Muscle of leg (tissue), 11 donors: ENCODE measurements around the gene ATG14. TPM values are rescaled to one million over a fixed set of nuclear protein-coding genes. Genes with fewer than 3 reads are reported as not detected.
A peak's percentile ranks its signal among the peaks of the same experiment; 100 is the strongest.

ENCODE experiments used
- DNase-seq: peaks from one replicate; pipeline ENCODE4 v3.0.0; 2013
- H3K27ac ChIP-seq: one replicate; pipeline ENCODE4 v1.5.1; 2013; ENCODE audit warnings: mild to moderate bottlenecking, low read length, control low read depth
- H3K27me3 ChIP-seq: one replicate; pipeline ENCODE4 v1.6.1; 2013; ENCODE audit warnings: low read length; ENCODE audit not compliant: control insufficient read depth, insufficient read depth
- H3K36me3 ChIP-seq: one replicate; pipeline ENCODE4 v1.6.1; 2013; ENCODE audit warnings: low read length; ENCODE audit not compliant: control insufficient read depth, insufficient read depth
- H3K4me1 ChIP-seq: one replicate; pipeline ENCODE4 v1.6.1; 2013; ENCODE audit warnings: low read length; ENCODE audit not compliant: control insufficient read depth, insufficient read depth
- H3K4me3 ChIP-seq: one replicate; pipeline ENCODE4 v1.5.1; 2013; ENCODE audit warnings: low read length, control low read depth
- H3K9me3 ChIP-seq: replicated peaks from 2 replicates; pipeline ENCODE4 v1.6.1; 2013; ENCODE audit warnings: low read depth, low read length; ENCODE audit not compliant: control insufficient read depth
- WGBS: methylation state at CpG from one replicate; pipeline ENCODE4 v1.1.5; 2013; ENCODE audit warnings: missing lambda C conversion rate; ENCODE audit not compliant: insufficient coverage; 5-methylcytosine and 5-hydroxymethylcytosine counted together
- polyA plus RNA-seq, 8 donors: library from polyadenylated mRNA; unstranded; fragments of 120-200 nt; gene quantifications; one replicate each; pipeline versions ENCODE4 v1.2.1 to v1.2.3, GENCODE V29; 2013; ENCODE audit warnings: inconsistent platforms in 1 of 8, low replicate concordance in 1 of 8; ENCODE audit not compliant: insufficient read length in 8 of 8, insufficient read depth in 1 of 8
- total RNA-seq: library from RNA; stranded (reverse); fragments of 120-200 nt; gene quantifications from one replicate; pipeline ENCODE4 v1.2.4, GENCODE V29; 2013

ATG14 gene
- total and polyA plus RNA-seq, 9 donors: 11.1 to 20.5 (median 12.3) TPM

DNA sequence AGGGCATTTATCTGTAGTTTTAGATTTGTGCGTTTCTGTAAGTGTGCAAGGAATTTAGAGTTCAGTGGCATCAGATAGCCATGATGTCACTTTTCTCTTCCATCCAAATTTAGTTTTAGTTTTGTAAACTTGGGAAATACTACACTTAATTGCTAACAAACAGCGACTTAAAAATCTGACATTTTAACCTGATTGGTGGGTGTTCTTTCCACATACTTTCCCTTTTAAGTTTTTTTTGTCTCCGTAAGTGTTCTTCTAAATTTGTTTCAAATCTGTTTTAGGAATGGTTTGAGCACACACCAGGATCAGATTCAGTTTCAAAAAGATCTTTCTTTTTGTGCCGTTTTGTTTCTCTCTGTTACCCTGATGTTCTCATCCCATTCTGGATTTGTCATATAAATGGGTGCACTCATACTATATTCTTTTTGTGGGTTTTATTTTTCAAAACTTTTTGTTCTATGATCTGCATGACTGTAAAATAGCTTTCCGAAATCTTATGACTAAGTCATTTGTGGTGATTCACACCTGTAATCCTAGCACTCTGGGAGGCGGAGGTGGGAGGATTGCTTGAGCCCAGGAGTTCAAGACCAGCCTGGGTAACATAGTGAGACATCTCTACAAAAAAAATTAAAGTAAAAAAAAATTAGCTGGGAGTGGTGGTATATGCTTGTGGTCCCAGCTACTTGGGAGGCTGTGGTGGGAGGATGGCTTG lies 81.5 kb downstream of the ATG14 start:
- Histone ChIP-seq H3K27me3 (no peaks in the 10 kb centered on the region), H3K4me3 (no peak overlapping the region), H3K9me3 (no peaks in the 10 kb centered on the region), H3K4me1 (no peaks in the 10 kb centered on the region), H3K36me3 (peaks cover 3% of the 10 kb centered on the region), H3K27ac (peak overlapping the region; percentile 32)
- WGBS: no CpG with 5 or more reads among the region's 6 CpGs
- no peak for DNase-seq

DNA sequence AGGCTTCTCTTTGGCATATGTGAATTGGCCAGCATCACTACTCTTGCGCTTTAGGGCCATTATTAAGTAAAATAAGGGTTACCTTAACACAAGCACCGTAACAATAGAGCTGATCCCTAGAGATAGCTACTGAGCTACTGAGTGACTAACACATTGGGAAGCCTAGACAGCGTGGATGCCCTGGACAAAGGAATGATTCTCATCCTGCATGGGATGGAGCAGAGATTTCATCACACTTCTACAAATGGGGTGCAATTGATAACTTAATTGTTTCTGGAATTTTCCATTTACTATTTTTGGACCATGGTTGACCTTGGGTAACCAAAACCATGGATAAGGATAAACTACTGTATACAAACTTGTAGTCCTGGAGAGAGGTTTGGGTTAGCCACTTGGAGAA lies 83.3 kb downstream of the ATG14 start:
- no peaks in the 10 kb centered on the region for H3K36me3 ChIP-seq
- H3K9me3 ChIP-seq: no peaks in the 10 kb centered on the region
- no peak for DNase-seq
- WGBS: no CpG with 5 or more reads among the region's 3 CpGs
- no peaks in the 10 kb centered on the region for H3K4me1 ChIP-seq
- no peak overlapping the region for H3K4me3 ChIP-seq
- H3K27ac ChIP-seq: no peak overlapping the region
- no peaks in the 10 kb centered on the region for H3K27me3 ChIP-seq

- H3K36me3 ChIP-seq: no peaks in the 10 kb centered on the region
- no CpG with 5 or more reads among the region's 1 CpG for WGBS
- H3K27ac ChIP-seq: no peak overlapping the region
- no peaks in the 10 kb centered on the region for H3K9me3 ChIP-seq
- DNase-seq: no peak
- no peak overlapping the region for H3K4me3 ChIP-seq
- H3K4me1 ChIP-seq: no peaks in the 10 kb centered on the region
- no peaks in the 10 kb centered on the region for H3K27me3 ChIP-seq
Measured at GRCh38 chr14:55327179-55327578, 84.5 kb downstream of the ATG14 start.

GRCh38 chr14:55324812-55325211 lies 86.8 kb downstream of the ATG14 start:
- Histone ChIP-seq H3K4me1 (no peaks in the 10 kb centered on the region), H3K36me3 (peaks cover 4% of the 10 kb centered on the region), H3K27ac (no peak overlapping the region), H3K9me3 (no peaks in the 10 kb centered on the region), H3K4me3 (no peak overlapping the region), H3K27me3 (no peaks in the 10 kb centered on the region)
- DNase-seq: no peak
- WGBS: no CpG with 5 or more reads among the region's 2 CpGs

GRCh38 chr14:55323910-55324309 lies 87.7 kb downstream of the ATG14 start:
- Histone ChIP-seq H3K36me3 (peaks cover 4% of the 10 kb centered on the region), H3K4me3 (no peak overlapping the region), H3K4me1 (no peaks in the 10 kb centered on the region), H3K9me3 (no peaks in the 10 kb centered on the region), H3K27ac (no peak overlapping the region), H3K27me3 (no peaks in the 10 kb centered on the region)
- no peak for DNase-seq

- H3K4me3 ChIP-seq: no peak overlapping the region
- H3K27me3 ChIP-seq: no peaks in the 10 kb centered on the region
- peaks cover 8% of the 10 kb centered on the region for H3K36me3 ChIP-seq
- no peak overlapping the region for H3K27ac ChIP-seq
- no CpG with 5 or more reads among the region's 1 CpG for WGBS
- no peaks in the 10 kb centered on the region for H3K9me3 ChIP-seq
- no peak for DNase-seq
- H3K4me1 ChIP-seq: no peaks in the 10 kb centered on the region
Measured at GRCh38 chr14:55318694-55319093, 92.9 kb downstream of the ATG14 start.

DNA sequence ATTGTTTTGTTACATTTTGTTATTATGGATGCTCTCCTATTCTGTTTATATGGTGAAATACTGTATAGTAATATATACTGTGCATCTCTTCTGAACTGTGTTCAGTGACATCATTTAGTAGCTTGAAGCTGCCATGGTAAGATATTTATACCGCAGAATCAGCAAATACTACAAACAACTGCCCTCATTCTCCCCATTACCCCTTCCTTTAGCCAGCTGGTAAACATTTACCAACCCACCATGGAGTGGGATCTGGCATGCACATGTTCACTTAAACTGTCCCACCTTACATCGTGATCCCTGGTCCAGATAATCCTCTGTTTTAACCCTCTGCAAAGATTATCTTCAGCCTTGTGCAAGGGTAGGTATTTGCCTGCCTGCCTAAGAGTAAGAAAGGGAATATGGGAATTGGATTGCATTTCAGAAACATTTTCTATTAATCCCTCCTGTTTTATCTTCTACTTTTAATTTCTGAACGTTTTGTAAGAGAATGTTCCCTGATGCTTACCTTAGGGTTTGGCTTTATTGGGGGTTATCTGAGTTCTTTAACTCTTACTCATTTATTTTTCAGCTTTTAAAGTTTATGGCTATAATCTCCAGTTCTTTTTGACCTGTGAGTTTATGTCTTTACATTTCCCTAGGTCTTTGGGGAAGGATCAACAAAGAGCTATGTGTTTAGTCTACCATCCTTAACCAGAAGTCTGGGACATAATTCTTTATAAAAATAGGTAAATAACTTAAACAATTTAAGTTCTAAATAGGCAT lies 93.9 kb downstream of the ATG14 start:
- H3K4me3 ChIP-seq: no peak overlapping the region
- peaks cover 8% of the 10 kb centered on the region for H3K36me3 ChIP-seq
- H3K27ac ChIP-seq: no peak overlapping the region
- H3K9me3 ChIP-seq: peaks cover 3% of the 10 kb centered on the region
- H3K4me1 ChIP-seq: no peaks in the 10 kb centered on the region
- DNase-seq: no peak
- no peaks in the 10 kb centered on the region for H3K27me3 ChIP-seq
- WGBS: 75% methylated on average over 1 of the region's 3 CpGs

- H3K27ac ChIP-seq: no peak overlapping the region
- WGBS: 67% methylated on average over 2 of the region's 4 CpGs
Measured at GRCh38 chr14:55316564-55316963, 95.1 kb downstream of the ATG14 start.

More at GRCh38 chr14:55316564-55316963, 95.1 kb downstream of the ATG14 start:
- Histone ChIP-seq H3K27me3 (no peaks in the 10 kb centered on the region), H3K4me3 (no peak overlapping the region), H3K9me3 (peaks cover 11% of the 10 kb centered on the region), H3K36me3 (peaks cover 8% of the 10 kb centered on the region), H3K4me1 (no peaks in the 10 kb centered on the region)
- DNase-seq: no peak

Other genes starting within 250 kb of the ATG14 start
- gene DLGAP5, start 220.2 kb downstream of the ATG14 start, total RNA-seq: 12.4 TPM
- 10 to 100 TPM; 10.4 to 21.0 (median 13.9) TPM for gene DLGAP5, start 220.2 kb downstream of the ATG14 start, polyA plus RNA-seq
- 17.2 TPM for gene FBXO34, start 140.4 kb downstream of the ATG14 start, total RNA-seq
- gene FBXO34, start 140.4 kb downstream of the ATG14 start, polyA plus RNA-seq: 10 to 100 TPM; 14.9 to 21.6 (median 16.6) TPM
- gene TBPL2, start 28.8 kb upstream of the ATG14 start, total RNA-seq: not detected
- gene TBPL2, start 28.8 kb upstream of the ATG14 start, polyA plus RNA-seq: under 1 TPM in 6 of 8 donors, not detected in 2; 0.07 to 0.24 (median 0.13) TPM
- 121 TPM for gene KTN1, start 168.4 kb upstream of the ATG14 start, total RNA-seq
- 100 to 1,000 TPM; 106 to 148 (median 142) TPM for gene KTN1, start 168.4 kb upstream of the ATG14 start, polyA plus RNA-seq